HG03108 (cell line): ENCODE data around the gene RAI1.
"Not testable (repeated sequence)": the region's sequence is repeated elsewhere in the genome, so short reads cannot be mapped to it uniquely, and the experiment has no call there.

Experiments used
- ATAC-seq: cut with Tn5 transposase; IDR thresholded peaks from one replicate; pipeline ENCODE4 v1.9.1; 2021; ENCODE audit warnings: moderate library complexity; ENCODE audit not compliant: unreplicated experiment

Gene RAI1

GRCh38 chr17:17679243-17679642 lies 2.0 kb upstream of the RAI1 start:
- ATAC-seq, result no peak

GRCh38 chr17:17679748-17680147 lies 1.5 kb upstream of the RAI1 start:
- no peak for ATAC-seq

GRCh38 chr17:17680477-17681186 lies 626 bp upstream of the RAI1 start:
- ATAC-seq, result no peak

GRCh38 chr17:17681744-17682292 lies 560 bp downstream of the RAI1 start:
- peak; percentile 24 for ATAC-seq

DNA sequence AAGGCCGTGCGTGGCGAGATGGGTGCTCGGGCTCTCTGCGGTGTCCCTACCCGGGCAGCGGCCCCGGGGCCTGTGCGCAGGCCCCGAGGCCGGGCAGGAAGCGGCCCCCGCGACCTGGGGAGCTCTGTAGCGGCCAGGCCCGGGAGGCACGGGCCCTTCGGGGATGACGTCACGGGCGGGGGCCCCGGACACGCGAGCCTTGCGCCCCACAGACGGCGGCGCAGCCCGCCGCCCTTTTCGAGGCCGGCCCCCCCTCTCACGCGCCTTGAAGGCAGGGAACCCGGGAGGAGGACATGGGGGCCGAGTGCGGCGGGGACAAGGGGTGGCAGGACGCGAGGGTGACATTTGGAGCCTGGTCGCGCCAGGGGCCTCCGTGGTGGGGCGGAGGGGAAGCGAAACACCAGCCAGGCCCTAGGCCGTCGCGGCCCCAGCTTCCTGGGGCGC lies 1.1 kb downstream of the RAI1 start:
- ATAC-seq, result peak; percentile 44

DNA sequence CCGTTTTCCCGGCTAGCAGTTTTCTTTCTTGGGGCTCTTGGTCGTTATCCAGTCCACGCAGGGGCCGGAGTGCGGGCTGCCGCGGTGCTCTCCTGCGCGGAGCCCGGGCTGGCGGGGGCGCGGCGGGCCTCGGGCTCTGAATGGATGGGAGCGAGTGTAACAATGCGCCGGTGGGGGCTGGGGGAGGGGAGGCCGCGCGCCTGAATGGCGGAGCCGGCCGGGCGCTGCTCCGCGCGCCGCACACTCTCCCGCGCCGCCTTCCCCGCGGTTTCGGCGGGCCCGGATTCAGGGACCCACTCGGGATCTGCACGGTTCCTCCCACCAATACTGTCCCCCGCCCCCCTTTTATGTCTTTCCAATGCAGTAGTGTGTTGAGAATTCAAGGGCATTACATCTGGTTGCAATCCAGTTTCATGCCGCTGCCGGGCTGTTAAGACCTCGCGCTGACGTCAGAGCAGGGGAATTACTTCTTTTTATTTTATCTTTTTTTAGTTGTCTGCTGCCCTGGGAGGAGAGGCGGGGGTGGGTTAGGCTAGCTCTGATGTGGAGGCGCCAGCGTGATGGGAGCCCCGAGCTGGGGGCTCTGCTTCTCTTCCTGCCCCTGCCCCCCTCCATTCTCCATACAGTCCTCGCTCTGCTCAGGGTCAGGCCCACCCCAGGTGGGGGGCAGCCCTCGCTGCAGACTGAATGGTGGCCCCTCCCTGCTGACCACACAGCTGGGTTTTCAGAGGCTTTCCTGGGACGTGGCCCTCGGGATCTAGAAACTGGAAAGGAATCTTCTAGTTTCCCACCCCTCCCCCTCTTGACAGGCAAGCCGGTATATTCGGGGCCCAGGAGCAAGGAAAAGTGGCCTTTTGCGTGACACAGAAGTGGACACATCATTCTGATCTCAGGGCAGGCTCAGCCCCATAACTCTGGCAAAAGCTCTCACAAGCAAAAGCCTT lies 1.8 kb downstream of the RAI1 start:
- peak; percentile 9 for ATAC-seq

GRCh38 chr17:17683710-17684365 lies 2.6 kb downstream of the RAI1 start:
- ATAC-seq, result no peak

DNA sequence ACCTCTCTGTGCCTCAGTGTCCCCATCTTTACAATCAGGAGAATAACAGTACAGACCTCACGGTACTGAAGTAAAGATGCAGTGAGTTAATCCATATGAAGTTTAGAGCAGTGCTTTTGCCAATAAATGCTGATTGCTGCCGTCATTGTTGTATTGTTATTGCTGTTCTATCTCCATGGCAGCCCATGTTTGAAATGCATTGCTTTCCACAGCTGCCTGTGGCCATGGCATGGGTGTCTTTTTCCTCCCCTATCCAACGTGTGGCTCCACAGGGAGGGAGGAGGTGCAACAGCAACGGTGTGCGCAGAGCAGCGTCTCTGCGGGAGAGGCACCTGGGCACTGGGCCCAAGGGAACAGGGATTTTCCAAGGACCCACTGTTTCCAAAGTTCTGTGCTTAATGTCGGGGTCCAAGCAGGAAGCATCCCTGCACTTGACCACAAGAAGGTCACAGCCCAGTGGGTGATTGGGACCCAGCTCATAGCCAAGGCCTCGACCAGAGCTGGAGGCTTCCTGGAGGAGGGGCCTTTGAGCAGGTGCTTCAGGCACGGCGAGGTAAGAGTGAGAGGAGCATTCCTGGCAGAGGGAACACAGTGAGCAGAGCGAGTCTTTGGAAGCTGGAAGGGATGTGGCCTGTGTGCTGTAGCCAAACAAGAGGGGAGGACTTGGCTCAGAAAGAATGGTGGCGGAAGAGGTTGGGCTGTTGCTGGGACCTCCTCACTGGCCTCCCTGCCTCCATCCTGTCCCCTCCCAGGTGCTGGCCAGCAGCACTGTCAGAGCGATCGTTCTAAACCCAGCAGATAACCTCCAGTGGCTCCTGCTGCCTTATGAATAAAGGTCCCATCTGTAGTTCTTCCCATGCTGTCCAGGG lies 3.9 kb downstream of the RAI1 start:
- ATAC-seq, result no peak

- ATAC-seq, result no peak
Observed at GRCh38 chr17:17685775-17686291, 4.6 kb downstream of the RAI1 start.

DNA sequence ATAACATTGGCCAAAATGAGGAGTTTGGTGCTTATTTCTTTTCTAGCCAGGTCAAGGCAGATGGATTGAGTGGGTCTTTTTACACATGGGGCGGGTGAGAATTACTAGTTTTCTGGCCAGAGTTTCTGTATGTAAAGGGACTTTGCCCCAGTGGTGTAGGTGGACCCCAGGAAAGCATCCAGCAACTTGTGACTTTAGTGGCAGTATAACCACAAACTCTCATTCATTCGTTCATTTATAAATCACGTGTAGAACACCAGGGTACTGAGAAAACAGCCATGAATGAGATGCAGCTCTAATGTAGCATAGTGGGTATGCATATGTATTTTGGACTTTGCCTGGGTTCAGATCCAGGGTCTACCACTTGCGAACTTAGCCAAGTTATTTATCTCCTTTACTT lies 8.1 kb downstream of the RAI1 start:
- no peak for ATAC-seq

- ATAC-seq, result not testable (repeated sequence)
Observed at GRCh38 chr17:17690233-17690632, 9.0 kb downstream of the RAI1 start.

- peak; percentile 38 for ATAC-seq
Observed at GRCh38 chr17:17691468-17692263, 10.4 kb downstream of the RAI1 start.

DNA sequence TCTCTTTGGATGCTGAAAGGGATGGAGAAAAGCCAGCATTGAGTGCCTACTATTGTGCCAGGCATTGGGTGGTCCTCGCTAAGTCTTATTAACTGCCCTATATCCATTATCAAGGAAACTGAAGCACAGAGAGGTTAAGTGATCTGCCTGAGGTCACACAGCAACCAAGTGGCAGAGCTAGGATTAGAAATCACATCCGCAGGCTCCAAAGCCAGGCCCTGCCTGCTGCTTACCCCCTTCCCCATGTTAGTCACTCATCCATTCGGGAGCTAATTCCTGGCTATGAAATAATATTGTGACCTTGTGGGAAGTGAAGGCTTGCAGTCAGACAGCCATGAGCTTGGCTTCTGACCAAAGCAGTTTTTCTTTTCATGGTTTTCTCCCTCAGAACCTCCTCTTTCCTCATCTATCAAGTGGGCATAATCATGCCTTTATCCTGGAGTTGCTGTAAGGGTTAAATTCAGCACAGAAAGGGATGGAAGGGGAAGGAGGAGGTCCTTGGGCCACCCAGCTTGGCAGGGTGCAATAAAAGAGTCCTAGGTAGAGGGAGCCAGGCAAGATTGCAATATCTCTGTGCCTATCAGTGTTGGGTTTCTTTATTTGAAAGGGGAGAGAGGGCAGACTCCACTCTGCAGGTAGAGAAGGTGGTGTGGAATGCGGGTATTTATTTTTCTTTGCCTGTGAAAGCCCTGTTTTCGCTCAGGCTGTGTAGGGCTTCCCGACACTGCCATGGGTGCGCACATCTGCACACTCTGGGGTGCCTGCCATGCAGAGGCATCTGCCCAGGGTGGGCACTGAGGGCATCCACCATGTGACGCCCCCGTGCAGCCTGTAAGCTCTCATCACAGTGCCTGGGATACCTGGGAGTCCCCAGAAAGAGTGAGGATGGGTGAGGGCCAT lies 11.3 kb downstream of the RAI1 start:
- no peak for ATAC-seq

DNA sequence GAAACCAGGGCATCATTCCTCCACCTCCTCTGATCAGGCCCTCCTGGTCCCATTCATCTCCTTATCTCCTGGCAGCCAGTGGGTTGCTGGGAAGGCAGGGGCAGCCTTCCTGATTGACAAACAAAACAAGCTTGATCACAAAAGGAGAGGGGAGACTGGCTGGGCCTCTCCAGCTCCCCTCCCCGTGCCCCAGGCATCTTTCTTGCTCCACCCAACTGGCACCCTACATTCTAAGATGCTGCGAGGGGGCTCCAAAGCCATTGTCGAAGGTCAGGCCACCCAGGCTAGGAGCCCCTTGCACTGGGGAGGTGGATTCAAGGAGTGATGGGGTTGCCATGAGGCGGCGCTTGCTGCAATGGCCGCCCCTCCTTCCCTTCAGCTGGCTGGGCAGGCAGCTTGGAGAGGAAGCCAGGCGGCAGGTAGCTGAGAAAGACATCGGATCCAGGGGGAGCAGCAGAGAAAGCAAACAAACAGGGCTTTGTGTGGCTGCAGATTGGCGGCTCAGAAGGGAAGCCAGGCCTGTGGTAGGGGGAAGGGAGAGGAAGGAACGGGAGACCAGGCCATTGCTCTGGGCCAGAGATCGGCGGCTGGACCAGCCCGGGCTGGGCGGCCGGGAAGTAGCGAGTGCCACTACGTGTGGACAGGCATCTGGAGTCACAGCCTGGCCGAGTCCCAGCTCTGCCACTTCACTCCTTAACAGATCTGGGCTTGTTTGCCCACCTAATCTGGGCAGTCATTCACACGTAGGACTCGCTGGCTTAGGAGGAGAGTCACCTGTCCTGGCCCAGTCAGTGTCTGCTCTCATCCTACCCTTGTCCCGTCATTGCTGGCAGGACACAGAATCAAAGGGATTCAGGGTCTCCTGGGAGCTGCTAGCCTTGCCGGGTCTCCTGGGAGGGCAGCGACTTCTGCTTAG lies 12.3 kb downstream of the RAI1 start:
- ATAC-seq, result no peak

DNA sequence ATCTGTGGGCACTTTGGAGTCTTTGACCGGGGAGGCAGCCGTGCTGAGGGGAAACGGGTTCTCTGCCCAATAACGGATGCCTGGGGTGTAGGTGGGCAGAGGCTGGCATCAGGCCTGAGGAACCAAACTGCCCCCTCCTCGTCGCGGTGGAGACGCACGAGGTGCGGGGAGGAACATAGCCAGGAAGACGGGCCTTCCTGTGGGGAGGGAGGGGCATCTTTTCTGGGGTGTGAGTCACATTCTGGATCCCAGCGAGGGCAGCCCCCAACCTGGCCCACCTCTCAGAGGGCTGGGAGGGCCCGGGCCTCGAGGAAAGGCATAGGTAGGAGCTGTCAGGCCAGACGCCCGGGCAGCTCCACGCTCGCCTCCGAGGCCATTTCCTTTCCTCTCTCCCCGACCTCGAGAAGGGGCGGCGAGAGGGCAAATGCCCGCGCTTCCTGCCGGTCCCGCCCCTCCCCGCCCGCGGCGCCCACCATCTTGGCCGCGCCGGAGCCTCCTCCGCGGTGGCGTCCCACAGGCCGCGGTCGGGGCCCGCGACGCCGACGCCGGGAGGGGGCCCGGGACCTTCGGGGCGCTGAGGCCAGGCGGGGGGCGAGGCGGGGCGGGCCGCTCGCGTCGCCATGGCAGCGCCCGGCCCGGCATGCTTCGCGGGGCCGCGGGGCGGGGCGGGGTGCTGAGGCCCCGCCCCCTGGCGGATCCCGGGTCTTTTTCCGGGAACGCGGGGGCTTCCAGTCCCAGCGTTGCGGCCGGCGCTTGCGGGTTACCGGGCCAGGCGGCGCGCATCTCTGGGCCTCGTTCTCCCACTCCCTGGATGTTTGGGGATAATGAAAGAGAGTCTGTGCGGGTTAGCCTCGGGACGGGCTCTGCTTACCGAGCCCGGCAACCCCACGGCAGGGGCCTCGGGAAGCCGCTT lies 13.2 kb downstream of the RAI1 start:
- ATAC-seq, result peak; percentile 35

DNA sequence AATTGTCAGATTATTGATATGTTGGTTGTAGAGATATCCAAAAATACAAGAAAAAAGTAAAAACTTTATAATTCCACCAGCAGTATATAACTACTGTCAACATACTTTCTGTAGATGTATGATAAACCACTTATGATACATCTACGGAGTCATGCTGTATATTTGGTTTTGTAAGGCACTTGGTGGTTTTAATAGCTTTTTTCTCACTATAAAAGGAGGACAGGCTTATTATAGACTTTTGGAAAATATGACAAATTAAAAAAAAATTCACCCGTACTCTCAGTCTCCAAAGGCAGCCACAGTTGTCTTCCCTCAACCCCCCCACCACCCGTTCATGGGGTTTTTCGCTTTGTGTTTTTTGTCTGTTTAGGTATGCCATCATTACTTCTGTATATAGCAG lies 14.8 kb downstream of the RAI1 start:
- no peak for ATAC-seq
